ENCODE data around the gene PHC2.

Gene PHC2

GRCh38 chr1:33348676-33349080, 82.2 kb downstream of the PHC2 start:
- no peak for DNase-seq (ENCODE audit: low spot score)
- no peak for TF ChIP-seq CTCF (IDR thresholded peaks at IDR 0.05; ENCODE audit: extremely low read depth, missing control alignments)

DNA sequence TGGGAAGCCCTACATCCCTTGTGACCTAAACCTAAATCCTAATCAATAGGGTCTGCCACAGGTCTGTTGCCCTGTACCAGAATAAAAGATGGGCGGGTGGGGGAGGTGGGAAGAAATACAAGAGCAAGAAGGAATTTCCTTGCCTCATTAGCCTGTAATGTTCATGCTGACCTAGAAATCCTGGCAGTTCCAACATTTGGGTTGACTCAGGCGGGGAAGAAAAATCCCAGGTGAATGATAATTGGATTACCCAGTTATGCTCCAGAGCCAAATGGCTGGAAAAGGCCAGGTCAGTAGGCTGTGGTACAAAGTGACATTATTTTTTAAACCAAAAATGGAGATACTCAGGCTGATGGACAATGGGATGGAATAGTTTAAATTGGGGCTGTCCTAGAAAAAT, 82.7 kb downstream of the PHC2 start:
- no peak for DNase-seq (ENCODE audit: low spot score)
- no peak for TF ChIP-seq CTCF (IDR thresholded peaks at IDR 0.05; ENCODE audit: extremely low read depth, missing control alignments)

- no peak for DNase-seq (ENCODE audit: low spot score)
- TF ChIP-seq CTCF (IDR thresholded peaks at IDR 0.05; ENCODE audit: extremely low read depth, missing control alignments), result no peak
Measured at GRCh38 chr1:33347650-33347992, 83.3 kb downstream of the PHC2 start.

DNA sequence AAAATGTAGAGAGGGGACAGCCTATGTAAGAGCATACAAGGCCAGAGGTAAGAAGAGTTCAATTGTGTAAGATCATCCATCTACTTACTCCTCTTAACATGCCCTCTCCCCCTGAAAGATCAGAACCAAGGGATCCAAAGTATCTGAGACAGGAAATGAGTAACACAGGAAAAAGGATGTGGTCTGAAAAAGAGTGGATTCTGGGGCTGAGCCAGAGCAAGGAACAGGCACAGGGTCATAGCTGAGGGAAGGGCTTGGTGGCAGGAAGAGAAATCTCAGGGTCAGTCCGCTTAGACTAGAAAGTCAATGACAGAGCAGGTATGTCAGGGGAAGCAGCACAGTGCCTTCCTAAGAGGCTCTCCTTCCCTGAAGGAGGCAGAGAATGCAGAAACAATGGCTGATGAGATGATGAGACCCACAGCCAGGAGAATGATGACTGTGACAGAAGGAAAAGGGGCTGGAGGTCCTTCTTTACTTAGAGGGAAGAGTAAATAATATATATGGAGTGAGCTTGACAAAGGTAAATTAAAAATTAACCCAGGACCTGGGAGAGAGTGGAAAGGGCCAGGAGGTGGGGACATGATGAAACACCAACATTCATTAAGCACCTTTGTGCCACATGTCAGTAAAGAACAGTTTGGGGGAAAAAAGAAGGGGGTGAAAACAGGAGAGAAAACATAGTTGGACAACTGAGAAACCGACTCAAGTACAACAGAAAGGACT, 83.8 kb downstream of the PHC2 start:
- TF ChIP-seq CTCF (IDR thresholded peaks at IDR 0.05; ENCODE audit: extremely low read depth, missing control alignments), result no peak
- no peak for DNase-seq (ENCODE audit: low spot score)

GRCh38 chr1:33346533-33346926, 84.4 kb downstream of the PHC2 start:
- no peak for TF ChIP-seq CTCF (IDR thresholded peaks at IDR 0.05; ENCODE audit: extremely low read depth, missing control alignments)
- no peak for DNase-seq (ENCODE audit: low spot score)

DNA sequence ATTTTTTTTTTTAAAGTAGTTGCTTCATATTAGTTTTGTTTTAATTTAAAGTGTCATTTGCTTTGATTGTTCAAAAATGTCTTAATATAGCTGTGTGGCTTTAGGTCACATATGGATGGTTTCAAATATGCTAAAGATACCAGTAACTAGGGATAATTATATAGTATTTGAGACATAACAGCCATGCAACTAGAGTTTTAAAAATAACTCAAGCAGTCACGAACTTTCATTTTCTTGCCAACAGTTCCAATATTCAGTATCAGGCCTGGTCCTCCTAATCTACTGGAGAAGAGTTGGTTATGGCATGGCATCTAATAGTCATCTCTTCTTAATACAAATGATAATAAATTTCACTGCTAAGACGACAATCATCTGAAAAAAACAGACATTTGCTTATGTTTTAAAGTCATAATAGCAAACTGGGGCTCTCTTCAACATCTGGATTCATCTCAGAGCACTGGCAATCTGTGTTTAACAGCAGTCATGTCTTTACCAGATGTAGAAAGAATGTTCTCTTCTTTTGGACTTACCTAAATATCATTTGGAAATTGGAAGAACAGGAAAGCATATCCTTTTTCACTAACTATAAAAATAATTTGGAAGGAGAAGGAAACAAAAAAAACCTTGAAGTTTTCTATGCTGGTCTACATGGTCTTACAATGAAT, 85.9 kb downstream of the PHC2 start:
- no peak for TF ChIP-seq CTCF (IDR thresholded peaks at IDR 0.05; ENCODE audit: extremely low read depth, missing control alignments)
- DNase-seq (ENCODE audit: low spot score), result no peak

DNA sequence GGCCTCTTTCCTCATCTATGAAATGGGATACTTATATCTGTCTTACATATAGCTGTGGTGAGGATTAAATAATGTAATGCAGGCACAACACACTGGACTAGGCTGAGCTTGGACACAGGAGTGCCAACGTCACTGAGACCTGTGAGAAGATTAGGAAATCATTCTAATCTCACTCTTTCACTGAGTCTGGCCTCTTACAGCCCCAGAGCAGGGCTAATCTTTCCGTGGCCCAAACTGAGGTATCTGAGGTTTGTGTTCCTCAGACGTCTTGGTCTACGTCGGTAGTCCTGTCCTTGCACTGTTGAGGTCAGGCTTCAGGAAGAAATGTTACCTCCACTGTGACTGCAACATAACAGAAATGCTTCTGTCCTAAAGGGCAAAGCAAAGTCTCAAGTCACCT, 87.4 kb downstream of the PHC2 start:
- TF ChIP-seq CTCF (IDR thresholded peaks at IDR 0.05; ENCODE audit: extremely low read depth, missing control alignments), result no peak
- DNase-seq (ENCODE audit: low spot score), result no peak

All from GM20000 (cell line).